ENCODE data around the gene UMODL1.
"Not testable (repeated sequence)": the region's sequence is repeated elsewhere in the genome, so short reads cannot be mapped to it uniquely, and the experiment has no call there.

UMODL1 gene

GRCh38 chr21:42068592-42068991, 2.5 kb upstream of the UMODL1 start:
- no peak overlapping the region for H3K4me3 ChIP-seq (replicated peaks; ENCODE audit: low read depth, low read length)
- no peak for DNase-seq (ENCODE audit: extremely low read depth, low read depth)
- TF ChIP-seq, protein P1, sequence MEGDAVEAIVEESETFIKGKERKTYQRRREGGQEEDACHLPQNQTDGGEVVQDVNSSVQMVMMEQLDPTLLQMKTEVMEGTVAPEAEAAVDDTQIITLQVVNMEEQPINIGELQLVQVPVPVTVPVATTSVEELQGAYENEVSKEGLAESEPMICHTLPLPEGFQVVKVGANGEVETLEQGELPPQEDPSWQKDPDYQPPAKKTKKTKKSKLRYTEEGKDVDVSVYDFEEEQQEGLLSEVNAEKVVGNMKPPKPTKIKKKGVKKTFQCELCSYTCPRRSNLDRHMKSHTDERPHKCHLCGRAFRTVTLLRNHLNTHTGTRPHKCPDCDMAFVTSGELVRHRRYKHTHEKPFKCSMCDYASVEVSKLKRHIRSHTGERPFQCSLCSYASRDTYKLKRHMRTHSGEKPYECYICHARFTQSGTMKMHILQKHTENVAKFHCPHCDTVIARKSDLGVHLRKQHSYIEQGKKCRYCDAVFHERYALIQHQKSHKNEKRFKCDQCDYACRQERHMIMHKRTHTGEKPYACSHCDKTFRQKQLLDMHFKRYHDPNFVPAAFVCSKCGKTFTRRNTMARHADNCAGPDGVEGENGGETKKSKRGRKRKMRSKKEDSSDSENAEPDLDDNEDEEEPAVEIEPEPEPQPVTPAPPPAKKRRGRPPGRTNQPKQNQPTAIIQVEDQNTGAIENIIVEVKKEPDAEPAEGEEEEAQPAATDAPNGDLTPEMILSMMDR (IDR thresholded peaks at IDR 0.05; ENCODE audit: low read depth, low read length, missing control alignments), result no peak

DNA sequence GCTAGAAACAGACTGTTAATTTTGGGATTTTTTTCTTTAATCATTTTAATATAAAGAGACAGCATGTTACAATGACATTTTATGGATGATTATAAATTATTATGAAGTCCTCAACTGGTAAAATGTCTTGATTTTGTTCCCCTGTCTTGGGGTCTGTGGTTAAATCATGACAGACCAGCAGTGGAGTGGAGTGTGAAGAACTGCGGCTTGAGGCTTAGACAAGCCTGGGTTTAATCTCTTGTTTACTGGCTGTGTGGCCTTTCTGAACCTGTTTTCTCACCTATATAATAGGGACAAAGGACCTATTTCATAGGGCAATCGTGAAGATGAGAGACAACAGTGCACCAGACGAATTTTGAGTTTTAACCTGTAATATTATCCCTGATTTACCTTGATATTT, 1.8 kb upstream of the UMODL1 start:
- H3K4me3 ChIP-seq (replicated peaks; ENCODE audit: low read depth, low read length), result no peak overlapping the region
- no peak for DNase-seq (ENCODE audit: extremely low read depth, low read depth)
- TF ChIP-seq, protein P1 (IDR thresholded peaks at IDR 0.05; ENCODE audit: low read depth, low read length, missing control alignments), result no peak

DNA sequence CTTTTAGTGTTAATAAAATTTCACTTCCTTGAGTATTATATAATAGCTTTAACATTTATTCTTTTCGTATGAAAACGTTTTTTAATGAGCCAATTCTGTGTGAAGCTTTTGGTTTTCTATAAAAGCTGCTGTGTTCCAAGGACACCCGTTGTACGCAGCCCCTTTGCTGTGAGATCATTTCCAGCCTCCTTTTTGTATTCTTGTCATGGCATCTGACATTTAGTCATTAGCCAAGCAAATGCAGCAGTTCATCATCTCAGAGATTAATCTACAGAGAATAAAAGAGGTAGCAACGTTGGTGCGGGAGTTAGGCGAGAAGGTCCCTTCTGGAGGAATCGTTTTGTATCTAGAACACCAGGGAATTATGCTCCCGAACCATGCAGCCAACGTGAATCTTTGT, 1.3 kb upstream of the UMODL1 start:
- no peak for DNase-seq (ENCODE audit: extremely low read depth, low read depth)
- no peak overlapping the region for H3K4me3 ChIP-seq (replicated peaks; ENCODE audit: low read depth, low read length)
- TF ChIP-seq, protein P1 (IDR thresholded peaks at IDR 0.05; ENCODE audit: low read depth, low read length, missing control alignments), result no peak

GRCh38 chr21:42073145-42074099, 2.3 kb downstream of the UMODL1 start:
- no peak overlapping the region for H3K4me3 ChIP-seq (replicated peaks; ENCODE audit: low read depth, low read length)
- TF ChIP-seq, protein P1 (IDR thresholded peaks at IDR 0.05; ENCODE audit: low read depth, low read length, missing control alignments), result no peak
- DNase-seq (ENCODE audit: extremely low read depth, low read depth), result no peak

DNA sequence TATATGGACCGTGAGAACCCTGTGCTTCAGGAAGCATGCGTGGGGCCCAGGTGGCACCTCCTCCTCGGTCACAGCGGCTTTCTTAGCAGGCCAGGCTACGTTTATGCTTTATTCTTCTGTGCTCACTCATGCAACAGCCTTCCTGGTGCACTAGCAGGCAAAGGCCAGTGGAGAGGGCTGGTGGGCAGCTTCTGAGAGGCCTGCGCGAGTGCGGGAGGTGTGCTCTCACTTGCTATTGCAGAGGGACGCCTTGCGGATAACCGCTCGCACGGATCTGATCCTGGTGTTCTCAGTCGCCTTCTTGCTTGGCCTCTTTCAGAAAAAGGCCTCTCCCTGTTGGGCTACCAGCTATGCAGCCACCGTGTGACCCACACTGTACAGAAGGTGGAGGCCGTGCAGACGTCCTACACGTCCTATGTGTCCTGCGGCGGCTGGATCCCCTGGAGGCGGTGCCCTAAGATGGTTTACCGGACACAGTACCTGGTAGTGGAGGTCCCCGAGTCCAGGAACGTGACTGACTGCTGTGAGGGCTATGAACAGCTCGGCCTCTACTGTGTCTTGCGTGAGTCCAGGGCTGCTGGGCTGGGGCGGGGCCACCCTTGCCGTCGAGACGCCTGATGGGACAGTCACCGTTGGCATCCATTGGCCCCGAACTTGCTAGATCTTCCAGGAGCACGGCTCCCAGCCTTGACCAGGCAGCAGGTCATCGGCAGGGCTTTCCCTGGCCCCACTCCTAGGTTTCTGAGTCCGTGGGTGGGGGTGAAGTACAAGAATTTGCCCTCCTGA, 4.8 kb downstream of the UMODL1 start:
- TF ChIP-seq, protein P1 (IDR thresholded peaks at IDR 0.05; ENCODE audit: low read depth, low read length, missing control alignments), result no peak
- no peak for DNase-seq (ENCODE audit: extremely low read depth, low read depth)

GRCh38 chr21:42077685-42078238, 6.6 kb downstream of the UMODL1 start:
- not testable (repeated sequence) for H3K4me3 ChIP-seq (replicated peaks; ENCODE audit: low read depth, low read length); DNase-seq (ENCODE audit: extremely low read depth, low read depth)

More for the DNA sequence above, 4.8 kb downstream of the UMODL1 start:
- H3K4me3 ChIP-seq (replicated peaks; ENCODE audit: low read depth, low read length), result no peak overlapping the region

GRCh38 chr21:42078247-42079007, 7.3 kb downstream of the UMODL1 start:
- H3K4me3 ChIP-seq (replicated peaks; ENCODE audit: low read depth, low read length); DNase-seq (ENCODE audit: extremely low read depth, low read depth): not testable (repeated sequence)
